Caco-2 (cell line): ENCODE data around the gene PAPSS1. TPM values are rescaled to one million over a fixed set of nuclear protein-coding genes. Genes with fewer than 3 reads are reported as not detected.
"Not testable (repeated sequence)": the region's sequence is repeated elsewhere in the genome, so short reads cannot be mapped to it uniquely, and the experiment has no call there.

Source experiments
- BruUV-seq: library from RNA; stranded (reverse); fragments of 400-500 nt; replicated peaks from 2 replicates; lab custom pipeline; 2021; lab: Mats Ljungman, UMichigan
- CTCF ChIA-PET: fragments of 300-600 bp; sonication (Branson Sonifier 250); formaldehyde crosslinking; loops from one replicate; lab custom pipeline; 2022; ENCODE audit warnings: antibody characterized with exemption; lab: Charles Lee
- POLR2A ChIA-PET: fragments of 300-600 bp; sonication (Branson Sonifier 250); formaldehyde crosslinking; loops from one replicate; lab custom pipeline; 2022; ENCODE audit warnings: antibody characterized with exemption; lab: Charles Lee
- DNase-seq, 2 experiments: peaks; one replicate each; pipeline versions ENCODE4 v3.0.0 to v3.0.0-alpha.2; 2020 to 2022
- H3K27me3 ChIP-seq: replicated peaks from 2 replicates; pipeline ENCODE4 v1.6.0; 2011; ENCODE audit warnings: low read length; ENCODE audit not compliant: control insufficient read depth, insufficient read depth
- H3K36me3 ChIP-seq: 2 replicates; pipeline ENCODE4 v1.5.1; 2011; ENCODE audit warnings: low read length; ENCODE audit not compliant: control insufficient read depth, insufficient read depth
- H3K4me1 ChIP-seq: fragments of 250-450 bp; sonication (Bioruptor Pico); 2 replicates; pipeline ENCODE4 v1.5.1; 2020; ENCODE audit warnings: mild to moderate bottlenecking
- H3K4me3 ChIP-seq: 2 replicates; pipeline ENCODE4 v1.5.1; 2011; ENCODE audit warnings: low read depth, mild to moderate bottlenecking, control low read depth, low read length
- H3K9me3 ChIP-seq: fragments of 250-450 bp; sonication (Bioruptor Pico); 2 replicates; pipeline ENCODE4 v1.5.1; 2020; ENCODE audit warnings: mild to moderate bottlenecking, moderate library complexity
- H3K27ac Mint-ChIP-seq: one replicate; pipeline ENCODE4 v1.8.0; 2022; ENCODE audit warnings: mixed read lengths; ENCODE audit not compliant: unreplicated experiment
- H3K27me3 Mint-ChIP-seq: one replicate; pipeline ENCODE4 v1.8.0; 2022; ENCODE audit warnings: mixed read lengths; ENCODE audit not compliant: insufficient read depth, unreplicated experiment
- H3K36me3 Mint-ChIP-seq: one replicate; pipeline ENCODE4 v1.8.0; 2022; ENCODE audit warnings: mild to moderate bottlenecking, mixed read lengths; ENCODE audit not compliant: insufficient read depth, unreplicated experiment
- H3K4me1 Mint-ChIP-seq: one replicate; pipeline ENCODE4 v1.8.0; 2022; ENCODE audit warnings: low read depth, mixed read lengths; ENCODE audit not compliant: unreplicated experiment
- H3K4me3 Mint-ChIP-seq: one replicate; pipeline ENCODE4 v1.8.0; 2022; ENCODE audit warnings: mild to moderate bottlenecking, moderate library complexity, mixed read lengths; ENCODE audit not compliant: unreplicated experiment
- H3K9me3 Mint-ChIP-seq: one replicate; pipeline ENCODE4 v1.8.0; 2022; ENCODE audit warnings: mixed read lengths; ENCODE audit not compliant: unreplicated experiment
- intact Hi-C: fragments of 100-400 bp; cut with micrococcal nuclease; formaldehyde crosslinking; loops from one replicate; pipeline ENCODE4 v1.10.0; 2022; ENCODE audit not compliant: unreplicated experiment
- total RNA-seq: library from RNA; stranded (reverse); gene quantifications from 2 replicates; pipeline ENCODE4 v1.2.3, GENCODE V29; 2022
- TF ChIP-seq, protein P1 (sequence below), 2 experiments: fragments of 200-600 bp in 1 of 2; IDR thresholded peaks; 1 replicate in 1 of 2; 2 replicates in 1 of 2; pipeline versions ENCODE4 v1.5.1 to v1.8.0; 2011 to 2022; ENCODE audit warnings: antibody characterized with exemption in 1 of 2, control low read depth in 1 of 2, inconsistent platforms in 1 of 2, low read depth in 1 of 2, low read length in 1 of 2, mild to moderate bottlenecking in 1 of 2, moderate library complexity in 1 of 2; ENCODE audit not compliant: insufficient read depth in 1 of 2, severe bottlenecking in 1 of 2, unreplicated experiment in 1 of 2

PAPSS1 gene
- total RNA-seq, 1 experiment from 2014 or later, result 66.1 TPM

DNA sequence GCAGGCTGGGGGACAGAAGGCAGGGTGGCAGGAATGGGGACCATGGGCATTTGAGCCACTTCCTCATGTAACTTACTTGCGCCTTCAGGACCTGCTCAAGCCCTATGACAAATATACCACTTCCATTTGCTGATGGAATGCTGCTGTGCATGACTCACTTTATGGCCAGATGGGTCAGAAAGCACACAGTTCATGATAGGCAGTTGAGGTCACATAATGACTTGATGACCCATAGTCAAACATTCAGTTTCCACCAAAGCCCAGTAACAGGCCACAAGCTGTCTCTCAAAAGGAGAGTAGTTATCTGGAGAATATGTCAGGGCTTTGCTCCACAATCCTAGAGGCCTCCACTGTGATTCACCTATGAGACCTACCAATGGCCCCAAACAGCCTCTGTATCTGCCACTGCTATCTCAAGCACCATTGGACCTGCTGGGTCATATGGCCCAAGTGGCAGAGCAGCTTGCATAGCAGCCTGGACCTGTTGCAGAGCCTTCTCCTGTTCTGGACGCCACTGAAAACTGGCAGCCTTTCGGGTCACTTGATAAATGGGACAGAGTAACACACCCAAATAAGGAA lies 5.3 kb upstream of the PAPSS1 start:
- H3K9me3 ChIP-seq, result no peaks in the 10 kb centered on the region
- intact Hi-C loops, result no loop called here
- CTCF ChIA-PET, result no interaction called here
- H3K27me3 ChIP-seq, result no peaks in the 10 kb centered on the region
- H3K4me3 Mint-ChIP-seq, result no peak overlapping the region
- no peaks in the 10 kb centered on the region for H3K4me1 ChIP-seq
- H3K27ac Mint-ChIP-seq, result no peak overlapping the region
- no peaks in the 10 kb centered on the region for H3K36me3 ChIP-seq
- H3K9me3 Mint-ChIP-seq, result no peaks in the 10 kb centered on the region
- peak; percentile 35 to 66 for DNase-seq
- H3K27me3 Mint-ChIP-seq, result no peaks in the 10 kb centered on the region
- no TSS peak for BruUV-seq
- H3K4me3 ChIP-seq, result no peak overlapping the region
- H3K36me3 Mint-ChIP-seq, result no peaks in the 10 kb centered on the region
- POLR2A ChIA-PET, result no interaction called here
- peaks cover 5% of the 10 kb centered on the region for H3K4me1 Mint-ChIP-seq
- TF ChIP-seq, protein P1, sequence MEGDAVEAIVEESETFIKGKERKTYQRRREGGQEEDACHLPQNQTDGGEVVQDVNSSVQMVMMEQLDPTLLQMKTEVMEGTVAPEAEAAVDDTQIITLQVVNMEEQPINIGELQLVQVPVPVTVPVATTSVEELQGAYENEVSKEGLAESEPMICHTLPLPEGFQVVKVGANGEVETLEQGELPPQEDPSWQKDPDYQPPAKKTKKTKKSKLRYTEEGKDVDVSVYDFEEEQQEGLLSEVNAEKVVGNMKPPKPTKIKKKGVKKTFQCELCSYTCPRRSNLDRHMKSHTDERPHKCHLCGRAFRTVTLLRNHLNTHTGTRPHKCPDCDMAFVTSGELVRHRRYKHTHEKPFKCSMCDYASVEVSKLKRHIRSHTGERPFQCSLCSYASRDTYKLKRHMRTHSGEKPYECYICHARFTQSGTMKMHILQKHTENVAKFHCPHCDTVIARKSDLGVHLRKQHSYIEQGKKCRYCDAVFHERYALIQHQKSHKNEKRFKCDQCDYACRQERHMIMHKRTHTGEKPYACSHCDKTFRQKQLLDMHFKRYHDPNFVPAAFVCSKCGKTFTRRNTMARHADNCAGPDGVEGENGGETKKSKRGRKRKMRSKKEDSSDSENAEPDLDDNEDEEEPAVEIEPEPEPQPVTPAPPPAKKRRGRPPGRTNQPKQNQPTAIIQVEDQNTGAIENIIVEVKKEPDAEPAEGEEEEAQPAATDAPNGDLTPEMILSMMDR (IDR thresholded peaks at IDR 0.05; ENCODE audit: insufficient read depth in 1 of 2, low read depth in 1 of 2, low read length in 1 of 2, severe bottlenecking in 1 of 2, unreplicated experiment in 1 of 2), result no peak

DNA sequence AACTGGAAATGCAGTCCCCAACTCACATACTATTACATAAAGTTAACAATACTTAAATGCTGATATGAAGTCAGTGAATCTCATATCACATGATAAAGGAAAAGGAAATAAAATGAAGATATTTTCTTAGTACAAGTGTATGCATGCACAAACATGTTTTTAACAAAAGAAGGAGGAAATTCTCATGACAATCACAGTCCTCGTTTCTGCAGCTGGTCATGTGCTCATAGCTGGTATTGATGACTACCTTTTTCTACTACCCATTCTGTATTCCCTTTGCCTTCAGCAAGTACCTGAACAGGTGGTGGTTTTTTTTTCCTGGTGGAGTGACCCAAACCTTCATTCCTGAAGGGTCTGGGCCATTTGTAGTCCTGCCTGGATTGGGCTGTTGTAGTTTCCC lies 3.3 kb upstream of the PAPSS1 start:
- H3K4me3 Mint-ChIP-seq, H3K36me3 Mint-ChIP-seq, H3K9me3 Mint-ChIP-seq, H3K27me3 Mint-ChIP-seq, BruUV-seq, POLR2A ChIA-PET, intact Hi-C loops, H3K4me1 ChIP-seq, H3K4me1 Mint-ChIP-seq, H3K27ac Mint-ChIP-seq, H3K4me3 ChIP-seq, DNase-seq, H3K27me3 ChIP-seq, H3K9me3 ChIP-seq, H3K36me3 ChIP-seq, CTCF ChIA-PET: not testable (repeated sequence)

DNA sequence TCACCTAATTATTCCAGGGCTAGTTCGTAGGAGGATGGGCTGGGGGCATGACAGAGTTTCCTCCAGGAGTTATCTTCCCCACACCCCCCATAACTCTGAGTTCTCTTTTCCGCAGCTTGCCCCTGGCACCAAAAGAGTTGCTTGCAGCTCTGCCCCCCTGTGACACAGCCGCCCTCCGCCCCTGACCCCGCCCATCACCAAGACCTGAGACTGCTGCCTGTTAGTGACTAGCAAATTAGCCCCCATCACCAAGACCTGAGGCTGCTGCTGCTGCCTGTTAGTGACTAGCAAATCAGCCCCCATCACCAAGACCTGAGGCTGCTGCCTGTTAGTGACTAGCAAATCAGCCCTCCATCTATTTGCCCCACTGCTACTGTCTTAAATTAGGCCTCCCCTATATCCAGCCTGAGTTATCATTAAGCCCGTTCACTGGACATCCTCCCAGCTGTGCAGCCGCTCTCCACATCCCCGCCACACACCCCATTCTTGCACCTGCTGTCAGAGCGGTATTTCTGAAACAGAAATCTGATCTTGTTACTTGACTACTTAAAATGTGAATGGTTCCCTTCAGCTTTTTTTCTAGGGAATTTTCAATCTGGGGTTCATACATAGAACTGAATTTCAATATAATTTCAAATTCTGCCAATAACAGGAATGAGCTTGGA lies 1.5 kb upstream of the PAPSS1 start:
- Histone ChIP-seq H3K27me3 (no peaks in the 10 kb centered on the region), H3K4me3 (no peak overlapping the region), H3K9me3 (no peaks in the 10 kb centered on the region), H3K36me3 (no peaks in the 10 kb centered on the region), H3K4me1 (0 out of 2 replicates have a peak, but pooled peaks cover 5% of the 10 kb centered on the region)
- CTCF ChIA-PET, result no interaction called here
- Mint-ChIP-seq H3K27me3 (no peaks in the 10 kb centered on the region), H3K36me3 (peaks cover 6% of the 10 kb centered on the region), H3K4me3 (peak overlapping the region; percentile 95), H3K27ac (peak overlapping the region; percentile 24), H3K9me3 (no peaks in the 10 kb centered on the region), H3K4me1 (peaks cover 19% of the 10 kb centered on the region)
- BruUV-seq, result no TSS peak
- intact Hi-C loops, result no loop called here
- no peak for DNase-seq
- POLR2A ChIA-PET, result no interaction called here
- TF ChIP-seq, protein P1 (IDR thresholded peaks at IDR 0.05; ENCODE audit: insufficient read depth in 1 of 2, low read depth in 1 of 2, low read length in 1 of 2, severe bottlenecking in 1 of 2, unreplicated experiment in 1 of 2), result no peak
